ENCODE measurements around the gene PPP1R13B.

PPP1R13B gene

DNA sequence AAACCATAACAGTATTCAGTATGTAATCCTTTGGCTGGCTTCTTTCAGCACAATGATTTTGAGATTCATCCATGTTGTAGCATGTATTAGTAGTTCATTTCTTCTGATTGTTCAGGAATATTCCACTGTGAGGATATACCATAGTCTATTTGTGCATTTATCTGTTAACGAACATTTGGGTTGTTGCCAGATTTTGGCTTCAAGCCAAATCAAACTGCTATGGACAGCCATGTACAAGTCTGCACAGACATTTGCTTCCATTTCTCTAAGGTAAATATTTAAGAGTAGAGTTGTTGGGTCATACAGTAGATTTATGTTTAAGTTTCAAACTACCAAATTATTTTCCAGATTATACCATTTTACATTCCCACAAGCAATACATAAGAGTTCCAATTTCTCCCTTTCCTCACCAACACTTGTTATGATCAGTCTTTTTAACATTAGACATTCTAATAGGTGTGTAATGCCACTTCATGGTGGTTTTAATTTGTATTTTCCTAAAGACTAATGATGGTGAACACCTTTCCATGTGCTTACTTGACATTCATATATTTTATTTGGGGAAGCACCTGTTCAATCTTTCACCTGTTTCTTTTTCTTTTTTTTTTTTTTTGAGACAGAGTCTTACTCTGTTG lies 75.2 kb downstream of the PPP1R13B start:
- TF ChIP-seq, protein P1, sequence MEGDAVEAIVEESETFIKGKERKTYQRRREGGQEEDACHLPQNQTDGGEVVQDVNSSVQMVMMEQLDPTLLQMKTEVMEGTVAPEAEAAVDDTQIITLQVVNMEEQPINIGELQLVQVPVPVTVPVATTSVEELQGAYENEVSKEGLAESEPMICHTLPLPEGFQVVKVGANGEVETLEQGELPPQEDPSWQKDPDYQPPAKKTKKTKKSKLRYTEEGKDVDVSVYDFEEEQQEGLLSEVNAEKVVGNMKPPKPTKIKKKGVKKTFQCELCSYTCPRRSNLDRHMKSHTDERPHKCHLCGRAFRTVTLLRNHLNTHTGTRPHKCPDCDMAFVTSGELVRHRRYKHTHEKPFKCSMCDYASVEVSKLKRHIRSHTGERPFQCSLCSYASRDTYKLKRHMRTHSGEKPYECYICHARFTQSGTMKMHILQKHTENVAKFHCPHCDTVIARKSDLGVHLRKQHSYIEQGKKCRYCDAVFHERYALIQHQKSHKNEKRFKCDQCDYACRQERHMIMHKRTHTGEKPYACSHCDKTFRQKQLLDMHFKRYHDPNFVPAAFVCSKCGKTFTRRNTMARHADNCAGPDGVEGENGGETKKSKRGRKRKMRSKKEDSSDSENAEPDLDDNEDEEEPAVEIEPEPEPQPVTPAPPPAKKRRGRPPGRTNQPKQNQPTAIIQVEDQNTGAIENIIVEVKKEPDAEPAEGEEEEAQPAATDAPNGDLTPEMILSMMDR (IDR thresholded peaks at IDR 0.05; ENCODE audit: extremely low read depth, missing control alignments): no peak
- DNase-seq (ENCODE audit: low spot score): no peak

DNA sequence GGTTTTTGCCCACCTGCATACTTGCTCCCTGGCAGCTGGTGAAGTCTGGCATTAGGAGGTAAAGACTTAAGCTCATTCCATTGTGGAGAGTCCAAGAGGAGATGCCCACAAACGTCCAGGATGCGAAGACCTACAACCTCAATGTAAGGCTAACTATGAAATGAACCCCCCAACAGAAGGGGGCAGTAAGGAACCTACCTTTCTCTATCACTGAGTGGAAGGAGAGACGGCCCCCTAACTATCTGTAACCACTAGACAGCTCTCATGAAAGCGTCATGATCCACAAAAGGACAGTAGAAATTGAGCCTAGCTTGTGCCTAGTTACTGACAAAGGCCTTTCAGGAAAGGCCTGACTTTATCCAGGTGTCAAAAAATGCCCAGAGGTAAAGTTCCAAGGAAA lies 76.5 kb downstream of the PPP1R13B start:
- TF ChIP-seq, protein P1 (IDR thresholded peaks at IDR 0.05; ENCODE audit: extremely low read depth, missing control alignments): no peak
- no peak for DNase-seq (ENCODE audit: low spot score)

DNA sequence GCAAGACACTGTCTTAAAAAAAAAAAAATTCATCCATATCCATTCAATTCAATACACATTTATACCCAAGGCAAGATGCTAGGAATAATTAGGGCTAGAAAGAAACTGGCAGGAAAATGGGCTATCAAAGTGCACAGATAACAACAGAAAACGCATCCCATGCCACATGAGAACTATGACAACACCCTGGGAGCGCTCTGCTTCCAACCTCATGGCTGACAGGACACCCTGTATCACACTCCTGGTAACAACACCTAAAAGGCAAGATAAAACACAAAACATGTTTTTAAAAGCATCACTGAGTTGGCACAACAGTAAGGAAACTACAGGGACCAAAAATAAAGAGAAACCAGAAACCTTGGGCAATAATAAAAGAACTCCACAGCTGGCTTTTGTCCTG lies 76.9 kb downstream of the PPP1R13B start:
- DNase-seq (ENCODE audit: low spot score): no peak
- TF ChIP-seq, protein P1 (IDR thresholded peaks at IDR 0.05; ENCODE audit: extremely low read depth, missing control alignments): no peak

DNA sequence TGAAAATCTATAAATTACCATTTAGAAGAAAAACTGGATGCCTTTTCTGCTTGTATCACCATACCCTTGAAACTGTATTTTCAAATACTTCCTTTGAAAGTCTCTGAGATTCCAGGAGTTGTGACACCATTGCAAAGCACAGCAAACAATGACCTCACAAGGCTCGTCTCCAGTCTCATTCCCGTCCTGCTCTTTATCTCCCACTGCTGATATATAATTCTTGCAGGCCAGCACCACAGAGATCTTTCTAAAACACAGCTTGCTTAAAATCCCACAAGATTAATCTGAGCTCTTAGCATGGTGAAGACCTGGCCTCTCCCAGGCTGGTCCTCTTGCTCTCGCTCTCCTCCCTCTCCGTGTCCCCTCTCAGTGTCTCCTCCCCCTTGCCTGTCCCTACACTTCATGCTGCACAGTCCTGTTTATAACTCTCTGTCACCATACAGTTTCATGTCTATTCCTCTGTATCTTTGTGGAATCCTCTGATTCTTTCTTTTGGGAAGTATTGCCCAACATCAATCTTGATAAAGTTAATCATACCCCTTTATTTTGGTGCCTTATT lies 80.0 kb downstream of the PPP1R13B start:
- TF ChIP-seq, protein P1 (IDR thresholded peaks at IDR 0.05; ENCODE audit: extremely low read depth, missing control alignments): no peak

DNA sequence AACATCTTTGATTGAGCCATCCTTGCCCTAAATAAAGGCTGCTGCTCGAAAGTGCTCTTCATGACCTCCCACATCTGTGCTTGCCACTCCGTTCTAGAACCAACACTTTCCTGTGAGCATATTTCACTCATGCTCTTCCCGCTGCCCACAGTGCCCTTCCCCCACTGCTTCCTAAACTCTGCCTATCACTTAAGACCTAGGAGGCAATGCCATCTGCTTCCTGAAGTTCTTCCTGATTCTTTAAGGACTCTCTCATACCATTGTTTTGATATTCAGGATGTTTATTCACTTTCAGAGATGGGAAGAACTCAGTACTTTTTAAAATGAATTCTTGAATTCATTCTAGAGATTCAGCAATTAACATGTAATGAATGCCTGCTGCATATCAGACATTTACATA lies 81.8 kb downstream of the PPP1R13B start:
- no peak for DNase-seq (ENCODE audit: low spot score)

More for the DNA sequence above, 80.0 kb downstream of the PPP1R13B start:
- no peak for DNase-seq (ENCODE audit: low spot score)

DNA sequence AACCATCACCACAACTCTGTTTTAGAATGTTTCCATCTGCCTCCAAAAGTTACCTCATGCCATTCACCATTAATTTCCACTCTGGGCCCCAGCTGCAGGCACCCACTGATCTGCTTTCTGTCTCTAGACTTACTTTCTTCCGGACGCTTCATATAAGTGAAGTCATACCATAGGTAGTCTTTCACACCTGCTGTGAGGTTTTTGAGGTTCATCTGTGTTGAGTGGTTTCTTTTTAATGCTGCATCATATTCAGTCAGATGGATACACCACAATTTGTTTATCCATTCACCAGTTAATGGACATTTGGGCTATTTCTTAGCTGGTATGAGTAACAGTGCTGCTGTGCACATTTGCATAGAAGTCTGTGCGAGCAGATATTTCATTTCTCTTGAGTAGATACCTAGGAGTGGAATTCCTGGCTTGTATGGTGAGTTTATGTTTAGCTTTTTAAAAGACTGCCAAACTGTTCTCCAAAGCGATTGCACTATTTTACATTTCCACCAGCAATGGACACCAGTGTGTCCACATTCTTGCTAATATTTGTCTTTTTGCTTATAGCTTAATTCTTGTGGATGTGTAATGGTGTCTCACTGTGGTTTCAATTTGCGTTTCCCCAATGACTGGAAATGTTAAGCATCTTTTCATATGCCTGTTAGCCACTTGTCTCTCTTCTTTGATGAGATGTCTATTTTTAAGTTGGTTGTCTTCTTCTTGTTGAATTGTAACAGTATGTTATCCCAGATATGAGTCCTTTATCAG lies 83.5 kb downstream of the PPP1R13B start:
- TF ChIP-seq, protein P1 (IDR thresholded peaks at IDR 0.05; ENCODE audit: extremely low read depth, missing control alignments): no peak
- DNase-seq (ENCODE audit: low spot score): peak; percentile 56

More for the DNA sequence above, 81.8 kb downstream of the PPP1R13B start:
- TF ChIP-seq, protein P1 (IDR thresholded peaks at IDR 0.05; ENCODE audit: extremely low read depth, missing control alignments): no peak

DNA sequence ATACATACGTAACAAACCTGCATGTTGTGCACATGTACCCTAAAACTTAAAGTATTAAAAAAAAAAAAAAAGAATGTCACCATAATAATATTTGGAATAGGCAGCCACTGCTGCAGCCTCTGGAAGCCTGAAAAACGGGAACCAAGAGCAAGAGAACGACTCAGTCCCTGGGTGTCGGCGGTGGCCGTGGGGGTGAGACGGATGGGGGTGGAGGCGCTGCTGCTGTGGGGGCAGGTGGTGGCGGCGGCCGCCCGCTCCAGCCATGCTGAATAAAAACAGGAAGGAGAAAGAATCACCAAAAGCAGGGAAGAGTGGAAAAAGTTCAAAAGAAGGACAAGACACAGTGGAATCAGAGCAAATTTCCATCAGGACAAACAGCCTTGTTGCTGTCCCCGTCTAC lies 84.8 kb downstream of the PPP1R13B start:
- TF ChIP-seq, protein P1 (IDR thresholded peaks at IDR 0.05; ENCODE audit: extremely low read depth, missing control alignments): no peak
- DNase-seq (ENCODE audit: low spot score): no peak

Data from GM20000 (cell line).